HG02852 (cell line): ENCODE measurements around the gene RIC3.
"Not testable (repeated sequence)": the region's sequence is repeated elsewhere in the genome, so short reads cannot be mapped to it uniquely, and the experiment has no call there.

Experiments used
- ATAC-seq: cut with Tn5 transposase; IDR thresholded peaks from one replicate; pipeline ENCODE4 v1.9.1; 2021; ENCODE audit warnings: mild to moderate bottlenecking, moderate library complexity; ENCODE audit not compliant: unreplicated experiment

The RIC3 gene

GRCh38 chr11:8192016-8192895 is 23.4 kb upstream of the RIC3 start:
- no peak for ATAC-seq

- ATAC-seq, result no peak
Measured at GRCh38 chr11:8190431-8190830, 21.6 kb upstream of the RIC3 start.

GRCh38 chr11:8186429-8186828 is 17.6 kb upstream of the RIC3 start:
- no peak for ATAC-seq

- no peak for ATAC-seq
Measured at GRCh38 chr11:8183111-8183510, 14.3 kb upstream of the RIC3 start.

GRCh38 chr11:8180469-8180868 is 11.6 kb upstream of the RIC3 start:
- no peak for ATAC-seq

GRCh38 chr11:8178297-8178696 is 9.5 kb upstream of the RIC3 start:
- ATAC-seq, result no peak

GRCh38 chr11:8177136-8177535 is 8.3 kb upstream of the RIC3 start:
- ATAC-seq, result no peak

- no peak for ATAC-seq
Measured at GRCh38 chr11:8167796-8168195, 1.0 kb downstream of the RIC3 start.

GRCh38 chr11:8164746-8165145 is 4.1 kb downstream of the RIC3 start:
- ATAC-seq, result no peak

- not testable (repeated sequence) for ATAC-seq
Measured at GRCh38 chr11:8161627-8162304, 7.1 kb downstream of the RIC3 start.

- ATAC-seq, result no peak
Measured at GRCh38 chr11:8156877-8157276, 11.9 kb downstream of the RIC3 start.

DNA sequence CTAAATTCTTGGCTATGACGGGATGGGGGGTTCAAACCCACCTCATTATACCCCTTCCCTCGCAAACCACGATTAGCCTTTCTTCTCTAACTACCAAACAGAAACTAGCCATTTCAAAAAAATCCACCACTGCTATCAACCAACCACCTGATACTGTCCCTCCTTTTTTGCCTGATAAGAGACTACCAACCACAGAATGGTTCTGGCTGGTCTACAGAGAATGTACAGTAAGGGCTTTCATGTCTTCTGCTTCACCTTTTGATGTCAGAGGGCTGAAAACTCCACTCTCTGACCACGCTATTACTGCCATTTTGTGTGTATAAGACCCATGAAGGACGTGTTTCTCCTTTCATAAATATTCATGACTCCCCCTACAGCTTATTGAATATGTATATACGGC is 19.1 kb downstream of the RIC3 start:
- no peak for ATAC-seq

GRCh38 chr11:8138526-8138925 is 30.3 kb downstream of the RIC3 start:
- no peak for ATAC-seq

- ATAC-seq, result no peak
Measured at GRCh38 chr11:8127447-8127846, 41.4 kb downstream of the RIC3 start.

DNA sequence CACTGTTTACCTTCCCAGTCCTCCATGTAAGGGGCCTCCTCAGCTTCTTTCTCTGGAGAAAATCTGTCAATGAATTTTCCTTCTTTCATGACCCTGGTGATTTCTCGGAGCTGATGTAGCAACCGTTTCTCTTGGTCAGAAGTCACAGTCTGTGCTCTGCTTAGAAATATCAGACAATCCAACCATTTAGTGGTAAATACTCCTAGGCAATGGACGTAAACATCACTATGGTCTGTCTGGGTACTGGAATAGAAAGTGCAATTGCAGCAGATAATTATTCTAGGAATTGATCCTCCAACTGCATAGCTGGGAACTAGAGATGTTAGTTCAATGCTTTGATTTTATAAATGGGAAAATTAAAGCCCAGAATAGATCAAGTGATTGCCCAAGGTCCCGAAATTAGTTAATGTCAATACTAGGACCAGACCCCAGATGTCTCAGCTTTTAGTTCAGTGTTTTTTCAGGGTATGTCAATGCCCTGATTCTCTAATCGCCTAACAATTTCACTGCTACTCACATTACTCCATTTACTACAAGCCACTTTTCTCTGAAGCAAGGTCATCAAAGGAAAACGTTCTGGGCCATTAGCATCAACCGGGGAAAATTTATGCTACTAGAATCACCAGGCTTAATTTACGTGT is 42.1 kb downstream of the RIC3 start:
- ATAC-seq, result no peak

GRCh38 chr11:8122173-8122764 is 46.6 kb downstream of the RIC3 start:
- ATAC-seq, result no peak

DNA sequence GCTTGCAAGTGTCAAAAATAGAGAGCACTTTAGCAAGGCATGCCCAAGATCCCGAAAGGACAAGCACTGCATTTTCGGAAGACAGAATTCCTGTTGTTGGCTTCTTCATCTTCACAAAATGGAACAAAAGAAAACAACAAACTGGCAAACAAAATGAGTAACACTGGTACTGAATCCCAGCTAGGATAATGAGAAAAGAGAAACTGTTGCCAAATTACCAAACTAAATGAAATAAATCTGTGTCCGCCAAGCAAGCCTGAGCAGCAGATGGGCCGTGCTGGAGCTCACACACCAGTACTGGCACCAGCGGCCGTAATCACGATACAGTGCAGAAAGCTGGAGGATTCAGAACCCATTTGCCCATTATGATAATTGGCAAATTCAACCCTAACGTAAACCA is 57.2 kb downstream of the RIC3 start:
- ATAC-seq, result no peak

- ATAC-seq, result no peak
Measured at GRCh38 chr11:8110396-8110795, 58.4 kb downstream of the RIC3 start.

DNA sequence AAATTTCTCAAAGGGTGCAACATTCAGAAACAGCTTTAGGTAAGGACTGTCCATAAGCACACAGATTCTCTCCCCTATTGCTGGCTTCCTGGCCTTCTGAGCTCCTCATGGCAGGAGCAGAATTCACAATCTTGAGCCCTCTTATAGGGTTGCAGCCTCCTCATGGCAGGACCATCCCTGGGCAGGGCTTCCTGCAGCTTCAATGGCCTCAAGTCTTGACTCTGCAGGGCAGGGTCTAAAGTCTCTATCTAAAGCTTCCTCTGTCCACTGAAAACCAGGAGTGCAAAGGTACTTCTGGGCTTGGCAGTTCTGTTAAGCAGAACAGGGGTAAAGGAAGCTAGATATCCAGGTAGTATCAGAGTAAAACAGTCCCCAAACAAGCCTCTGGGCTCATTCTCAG is 59.1 kb downstream of the RIC3 start:
- no peak for ATAC-seq

GRCh38 chr11:8108421-8108820 is 60.4 kb downstream of the RIC3 start:
- no peak for ATAC-seq

- ATAC-seq, result no peak
Measured at GRCh38 chr11:8107642-8108041, 61.2 kb downstream of the RIC3 start.
